Fibroblast of skin of right biceps (primary cell): ENCODE data around the gene PDCD1LG2.
A peak's percentile ranks its signal among the peaks of the same experiment; 100 is the strongest.

ENCODE experiments used
- DNase-seq: peaks from one replicate; pipeline ENCODE4 v3.0.0-alpha.2; 2013

The PDCD1LG2 gene

GRCh38 chr9:5532790-5533189, 22.5 kb downstream of the PDCD1LG2 start:
- DNase-seq = no peak

GRCh38 chr9:5536684-5537083, 26.4 kb downstream of the PDCD1LG2 start:
- DNase-seq = no peak

- DNase-seq = no peak
These were observed 33.8 kb downstream of the PDCD1LG2 start for GRCh38 chr9:5543875-5544702.

GRCh38 chr9:5549658-5550650, 39.6 kb downstream of the PDCD1LG2 start:
- peak; percentile 77 for DNase-seq

GRCh38 chr9:5551368-5552150, 41.2 kb downstream of the PDCD1LG2 start:
- DNase-seq = peak; percentile 35

GRCh38 chr9:5552301-5552700, 42.0 kb downstream of the PDCD1LG2 start:
- DNase-seq = peak; percentile 80

GRCh38 chr9:5553211-5553610, 42.9 kb downstream of the PDCD1LG2 start:
- DNase-seq = peak; percentile 91

GRCh38 chr9:5554254-5554653, 43.9 kb downstream of the PDCD1LG2 start:
- no peak for DNase-seq

- DNase-seq = no peak
These were observed 45.9 kb downstream of the PDCD1LG2 start for GRCh38 chr9:5556101-5556705.

- DNase-seq = peak; percentile 67
These were observed 47.6 kb downstream of the PDCD1LG2 start for GRCh38 chr9:5557606-5558587.

- no peak for DNase-seq
These were observed 49.3 kb downstream of the PDCD1LG2 start for GRCh38 chr9:5559659-5560058.

GRCh38 chr9:5560443-5561100, 50.2 kb downstream of the PDCD1LG2 start:
- DNase-seq = no peak

GRCh38 chr9:5561828-5562488, 51.6 kb downstream of the PDCD1LG2 start:
- DNase-seq = no peak

- no peak for DNase-seq
These were observed 52.6 kb downstream of the PDCD1LG2 start for GRCh38 chr9:5562806-5563416.

- no peak for DNase-seq
These were observed 53.1 kb downstream of the PDCD1LG2 start for GRCh38 chr9:5563417-5563815.

GRCh38 chr9:5563886-5564285, 53.6 kb downstream of the PDCD1LG2 start:
- peak; percentile 66 for DNase-seq

- no peak for DNase-seq
These were observed 55.8 kb downstream of the PDCD1LG2 start for GRCh38 chr9:5566054-5566618.

- no peak for DNase-seq
These were observed 58.5 kb downstream of the PDCD1LG2 start for GRCh38 chr9:5568868-5569267.

GRCh38 chr9:5569409-5569808, 59.1 kb downstream of the PDCD1LG2 start:
- no peak for DNase-seq
